Ramos (cell line): Measurements from ENCODE around the gene IQSEC1.

ENCODE experiments used
- in situ Hi-C: fragments of 300-500 bp; cut with MboI; formaldehyde crosslinking; loops from one replicate; pipeline ENCODE4 v1.14.3; 2022; ENCODE audit warnings: low sequenced_read_pairs; ENCODE audit not compliant: unreplicated experiment

IQSEC1 gene

GRCh38 chr3:12906141-12906915, 166.9 kb downstream of the IQSEC1 start:
- in situ Hi-C loops = no loop called here

GRCh38 chr3:12905316-12906071, 167.7 kb downstream of the IQSEC1 start:
- in situ Hi-C loops = no loop called here

GRCh38 chr3:12904951-12905315, 168.3 kb downstream of the IQSEC1 start:
- in situ Hi-C loops = no loop called here

- in situ Hi-C loops = no loop called here
Observed at GRCh38 chr3:12903881-12904280, 169.3 kb downstream of the IQSEC1 start.

- in situ Hi-C loops = no loop called here
Observed at GRCh38 chr3:12903000-12903800, 170.0 kb downstream of the IQSEC1 start.

GRCh38 chr3:12902181-12902999, 170.8 kb downstream of the IQSEC1 start:
- in situ Hi-C loops = no loop called here

- in situ Hi-C loops = no loop called here
Observed at GRCh38 chr3:12901623-12902045, 171.6 kb downstream of the IQSEC1 start.

- in situ Hi-C loops = no loop called here
Observed at GRCh38 chr3:12900885-12901411, 172.3 kb downstream of the IQSEC1 start.

- in situ Hi-C loops = loop anchor here (25.0 kb wide), 1 partner anchor 762 kb away; no protein-coding TSS in a partner anchor
Observed at GRCh38 chr3:12898965-12899755, 174.1 kb downstream of the IQSEC1 start.

GRCh38 chr3:12898290-12898964, 174.8 kb downstream of the IQSEC1 start:
- in situ Hi-C loops = loop anchor here (25.0 kb wide), 1 partner anchor 761 kb away; no protein-coding TSS in a partner anchor

GRCh38 chr3:12897381-12898289, 175.6 kb downstream of the IQSEC1 start:
- in situ Hi-C loops = loop anchor here (25.0 kb wide), 1 partner anchor 760 kb away; no protein-coding TSS in a partner anchor

- in situ Hi-C loops = loop anchor here (25.0 kb wide), 1 partner anchor 759 kb away; no protein-coding TSS in a partner anchor
Observed at GRCh38 chr3:12896063-12896985, 176.9 kb downstream of the IQSEC1 start.

GRCh38 chr3:12895391-12896062, 177.7 kb downstream of the IQSEC1 start:
- in situ Hi-C loops = loop anchor here (25.0 kb wide), 1 partner anchor 758 kb away; no protein-coding TSS in a partner anchor

GRCh38 chr3:12894629-12895028, 178.6 kb downstream of the IQSEC1 start:
- in situ Hi-C loops = loop anchor here (25.0 kb wide), 1 partner anchor 757 kb away; no protein-coding TSS in a partner anchor

GRCh38 chr3:12893852-12894251, 179.4 kb downstream of the IQSEC1 start:
- in situ Hi-C loops = loop anchor here (25.0 kb wide), 1 partner anchor 757 kb away; no protein-coding TSS in a partner anchor
